ENCODE measurements around the gene UGGT1. TPM values are rescaled to one million over a fixed set of nuclear protein-coding genes. Genes with fewer than 3 reads are reported as not detected.
A peak's percentile ranks its signal among the peaks of the same experiment; 100 is the strongest.

UGGT1 gene
- total and polyA plus RNA-seq, 8 donors: 33.1 to 72.0 (median 36.3) TPM

DNA sequence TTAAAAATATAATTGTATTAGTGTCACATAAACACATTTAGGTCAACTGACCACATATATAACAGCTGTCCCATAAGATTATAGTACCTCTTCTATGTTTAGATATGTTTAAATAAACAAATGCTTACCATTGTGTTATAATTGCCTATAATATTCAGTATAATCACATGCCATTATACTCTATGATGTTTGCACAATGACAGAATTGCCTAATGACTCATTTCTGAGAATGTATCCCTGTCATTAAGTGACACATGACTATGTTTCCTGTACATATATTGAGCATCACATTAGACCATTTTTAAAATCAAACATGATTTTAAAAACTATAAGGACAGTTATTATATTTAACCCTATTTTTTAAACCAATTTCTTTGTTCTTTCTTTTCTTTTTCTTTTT lies 137.9 kb downstream of the UGGT1 start:
- TF ChIP-seq, protein P1, sequence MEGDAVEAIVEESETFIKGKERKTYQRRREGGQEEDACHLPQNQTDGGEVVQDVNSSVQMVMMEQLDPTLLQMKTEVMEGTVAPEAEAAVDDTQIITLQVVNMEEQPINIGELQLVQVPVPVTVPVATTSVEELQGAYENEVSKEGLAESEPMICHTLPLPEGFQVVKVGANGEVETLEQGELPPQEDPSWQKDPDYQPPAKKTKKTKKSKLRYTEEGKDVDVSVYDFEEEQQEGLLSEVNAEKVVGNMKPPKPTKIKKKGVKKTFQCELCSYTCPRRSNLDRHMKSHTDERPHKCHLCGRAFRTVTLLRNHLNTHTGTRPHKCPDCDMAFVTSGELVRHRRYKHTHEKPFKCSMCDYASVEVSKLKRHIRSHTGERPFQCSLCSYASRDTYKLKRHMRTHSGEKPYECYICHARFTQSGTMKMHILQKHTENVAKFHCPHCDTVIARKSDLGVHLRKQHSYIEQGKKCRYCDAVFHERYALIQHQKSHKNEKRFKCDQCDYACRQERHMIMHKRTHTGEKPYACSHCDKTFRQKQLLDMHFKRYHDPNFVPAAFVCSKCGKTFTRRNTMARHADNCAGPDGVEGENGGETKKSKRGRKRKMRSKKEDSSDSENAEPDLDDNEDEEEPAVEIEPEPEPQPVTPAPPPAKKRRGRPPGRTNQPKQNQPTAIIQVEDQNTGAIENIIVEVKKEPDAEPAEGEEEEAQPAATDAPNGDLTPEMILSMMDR (IDR thresholded peaks at IDR 0.05): no peak
- H3K4me3 ChIP-seq: no peak overlapping the region
- ATAC-seq: no peak
- H3K36me3 ChIP-seq: no peaks in the 10 kb centered on the region
- peaks cover 5 to 36% of the 10 kb centered on the region in 2 donors for H3K27me3 ChIP-seq
- intact Hi-C loops (cut with DNase I): no loop called here
- no peak for DNase-seq
- H3K4me1 ChIP-seq: peaks cover 0 to 12% of the 10 kb centered on the region in 2 donors
- H3K27ac ChIP-seq: no peak overlapping the region
- no peaks in the 10 kb centered on the region for H3K9me3 ChIP-seq

DNA sequence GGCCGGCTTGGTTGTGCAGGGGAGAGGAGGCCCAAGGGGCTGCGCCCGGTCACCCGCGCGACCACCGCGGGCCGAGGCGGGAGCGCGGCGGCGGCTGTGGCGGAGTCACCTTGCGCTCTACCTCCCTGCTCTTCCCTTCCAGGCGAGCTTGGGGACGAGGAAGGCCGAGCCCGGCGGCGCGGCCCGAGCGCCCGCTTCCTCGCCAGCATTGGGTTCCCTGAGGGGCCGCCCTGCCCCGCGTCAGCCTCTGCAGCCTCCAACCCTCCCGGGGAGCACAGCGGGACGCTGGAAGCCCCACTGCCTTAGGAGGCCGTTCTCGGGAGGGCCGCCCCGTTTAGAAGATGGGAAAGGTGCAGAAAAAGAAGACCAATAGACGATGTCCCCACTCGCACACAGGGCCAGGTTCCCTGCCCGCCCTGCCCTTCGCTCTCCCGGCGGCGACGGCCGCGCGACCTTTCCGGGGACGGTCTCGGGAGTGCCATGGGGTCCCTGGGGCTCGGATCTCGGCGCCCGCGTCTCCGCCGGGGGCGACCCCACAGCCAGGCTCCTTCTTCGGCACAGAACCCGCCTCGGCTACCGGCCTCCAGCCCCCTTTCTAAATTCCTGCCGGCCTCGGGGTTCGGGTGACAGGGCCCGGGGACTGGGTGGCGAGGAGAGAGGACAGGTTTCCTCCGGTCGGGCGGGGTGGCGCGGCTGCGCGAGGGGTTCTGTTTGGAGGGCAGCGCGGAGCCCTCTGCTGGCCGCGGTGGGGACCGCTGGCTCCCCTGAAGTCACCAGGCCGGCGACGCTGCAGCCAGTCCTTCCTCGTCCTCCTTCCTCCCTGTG lies 142.2 kb downstream of the UGGT1 start:
- H3K4me1 ChIP-seq: peaks cover 0 to 12% of the 10 kb centered on the region in 2 donors
- H3K4me3 ChIP-seq: peak overlapping the region; percentile 67 to 75
- DNase-seq (peak; percentile 73 to 100 (median 90)), ATAC-seq (peak; percentile 99)
- no peaks in the 10 kb centered on the region for H3K36me3 ChIP-seq
- peaks cover 5 to 36% of the 10 kb centered on the region in 2 donors for H3K27me3 ChIP-seq
- TF ChIP-seq, protein P1 (IDR thresholded peaks at IDR 0.05): peak; percentile 83 to 92
- peak overlapping the region; percentile 21 to 45 for H3K27ac ChIP-seq
- intact Hi-C loops (cut with DNase I): loop anchor here in 1 of 2 donors (10.0 kb wide), 1 partner anchor 58 kb away; no protein-coding TSS in a partner anchor
- no peaks in the 10 kb centered on the region for H3K9me3 ChIP-seq

DNA sequence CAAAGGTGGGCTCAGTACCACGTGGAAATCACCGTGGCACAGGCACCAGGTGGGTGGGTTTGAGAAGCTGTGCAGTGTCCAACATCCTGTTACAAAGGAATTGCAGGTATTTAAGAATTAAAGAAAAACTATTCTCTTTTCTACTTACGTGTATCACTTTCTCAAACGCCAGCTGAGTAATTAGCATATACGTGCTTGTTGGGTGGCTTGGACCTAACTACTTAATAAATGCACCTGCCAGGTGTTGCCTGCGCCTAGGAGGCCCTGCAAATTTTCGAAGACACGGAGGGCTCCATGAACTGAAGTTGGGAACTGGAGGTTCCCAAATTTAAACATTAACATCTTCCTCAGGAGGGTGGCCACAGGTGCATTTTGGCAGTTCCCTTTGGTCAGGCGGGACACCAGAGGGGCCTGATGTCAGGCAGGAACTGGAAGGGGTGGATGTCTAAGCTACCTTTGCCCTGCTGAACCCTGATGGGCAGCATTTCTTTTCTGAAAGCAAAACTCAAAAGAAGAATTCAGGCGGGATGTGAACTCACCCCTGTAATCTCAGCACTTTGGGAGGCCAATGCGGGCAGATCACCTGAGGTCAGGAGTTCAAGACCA lies 142.9 kb downstream of the UGGT1 start:
- intact Hi-C loops (cut with DNase I): loop anchor here in 1 of 2 donors (10.0 kb wide), 1 partner anchor 59 kb away; no protein-coding TSS in a partner anchor
- Histone ChIP-seq H3K4me1 (peaks cover 0 to 12% of the 10 kb centered on the region in 2 donors), H3K9me3 (no peaks in the 10 kb centered on the region), H3K27ac (no peak overlapping the region), H3K27me3 (peaks cover 5 to 36% of the 10 kb centered on the region in 2 donors), H3K36me3 (no peaks in the 10 kb centered on the region), H3K4me3 (peak overlapping the region in 1 of 2 donors; percentile 75)
- ATAC-seq (no peak), DNase-seq (peak in 1 of 4 donors; percentile 2)
- TF ChIP-seq, protein P1 (IDR thresholded peaks at IDR 0.05): peak in 1 of 2 donors; percentile 24

DNA sequence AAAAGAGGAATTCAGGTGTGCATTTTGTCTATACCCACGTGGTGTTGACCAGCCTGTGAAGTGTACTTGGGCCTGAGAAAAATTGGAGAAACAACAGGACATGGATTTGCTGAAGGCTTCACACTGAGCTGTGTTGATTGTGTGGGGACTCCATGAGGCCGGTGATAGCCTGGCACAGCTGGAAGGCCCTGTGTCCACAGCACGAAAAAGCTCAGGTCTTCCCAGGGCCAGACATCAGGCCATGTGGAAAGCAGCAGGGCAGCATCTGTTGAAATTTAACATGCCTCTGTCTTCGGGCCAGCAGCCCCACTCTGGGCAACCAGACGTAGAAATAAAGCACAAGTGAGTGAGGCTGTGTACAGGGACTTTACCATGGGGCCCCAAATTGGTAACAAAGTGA lies 143.6 kb downstream of the UGGT1 start:
- DNase-seq: no peak
- TF ChIP-seq, protein P1 (IDR thresholded peaks at IDR 0.05): no peak

DNA sequence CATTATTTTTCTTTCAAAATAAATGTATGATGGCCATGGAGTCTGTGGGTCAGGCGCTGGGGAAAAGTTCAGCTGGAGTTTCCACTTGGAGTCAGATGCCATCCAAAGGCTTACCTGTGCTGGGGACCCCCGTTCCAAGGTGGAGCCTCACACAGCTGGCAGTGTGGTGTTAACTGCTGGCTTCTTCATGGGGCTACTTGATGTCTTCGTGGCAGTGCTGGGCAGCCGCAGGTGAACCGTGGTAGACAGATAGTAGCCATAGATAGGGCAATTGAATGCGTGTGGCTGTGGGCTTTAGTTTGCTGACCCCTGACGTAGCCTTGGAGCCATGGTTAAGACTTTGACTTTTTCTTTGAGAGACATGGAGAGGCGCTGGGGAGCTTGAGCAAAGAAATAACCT lies 144.6 kb downstream of the UGGT1 start:
- Histone ChIP-seq H3K27me3 (peaks cover 5 to 25% of the 10 kb centered on the region in 2 donors), H3K9me3 (no peaks in the 10 kb centered on the region), H3K4me1 (peaks cover 0 to 12% of the 10 kb centered on the region in 2 donors), H3K36me3 (no peaks in the 10 kb centered on the region), H3K4me3 (no peak overlapping the region), H3K27ac (no peak overlapping the region)
- ATAC-seq: no peak
- TF ChIP-seq, protein P1 (IDR thresholded peaks at IDR 0.05): no peak
- intact Hi-C loops (cut with DNase I): loop anchor here in 1 of 2 donors (10.0 kb wide), 1 partner anchor 61 kb away; no protein-coding TSS in a partner anchor
- no peak for DNase-seq

More for the DNA sequence above, 143.6 kb downstream of the UGGT1 start:
- H3K36me3 ChIP-seq: no peaks in the 10 kb centered on the region
- H3K27me3 ChIP-seq: peaks cover 5 to 35% of the 10 kb centered on the region in 2 donors
- no peak for ATAC-seq
- H3K4me3 ChIP-seq: no peak overlapping the region
- intact Hi-C loops (cut with DNase I): loop anchor here in 1 of 2 donors (10.0 kb wide), 1 partner anchor 60 kb away; no protein-coding TSS in a partner anchor
- no peaks in the 10 kb centered on the region for H3K9me3 ChIP-seq
- H3K4me1 ChIP-seq: peaks cover 0 to 12% of the 10 kb centered on the region in 2 donors
- no peak overlapping the region for H3K27ac ChIP-seq
